Suppressor macrophage (primary cell): ENCODE data around the gene IL11.

Experiments used
- DNase-seq, 4 experiments: peaks; one replicate each; pipeline ENCODE4 v3.0.0-alpha.2; 2020 to 2022

Gene IL11

DNA sequence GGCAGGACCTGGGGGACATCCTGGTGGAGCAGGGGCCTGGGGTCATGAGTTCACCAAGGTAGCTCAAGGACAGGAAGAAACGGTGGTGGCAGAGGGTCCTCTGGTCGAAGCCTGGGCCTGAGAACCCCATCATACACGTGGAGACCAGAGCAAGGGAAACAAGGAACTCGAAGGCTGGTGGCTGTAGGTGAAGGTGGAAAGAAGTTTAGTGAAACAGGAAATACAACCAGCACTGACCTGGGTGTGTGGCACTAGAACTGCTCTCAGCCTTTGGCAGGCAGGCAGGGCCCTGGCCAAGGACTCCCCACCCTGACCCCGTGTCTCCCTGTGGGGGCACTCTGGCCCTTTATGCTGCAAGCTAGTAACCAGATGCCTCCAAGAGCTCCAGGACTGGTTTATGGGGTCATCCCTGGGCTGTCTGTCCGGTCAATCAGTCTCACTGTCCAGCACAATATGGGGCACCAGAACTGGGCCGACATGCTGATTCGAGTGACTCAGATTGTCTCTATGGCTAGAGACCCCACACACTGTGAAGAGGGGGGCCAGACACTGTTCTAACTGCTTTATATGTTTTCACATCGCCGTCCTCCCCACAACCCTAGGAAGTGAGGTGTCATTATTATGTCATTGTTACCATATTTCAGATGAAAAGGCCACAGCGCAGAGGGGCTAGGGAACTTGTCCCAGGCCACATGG, 19.5 kb downstream of the IL11 start:
- no peak for DNase-seq

DNA sequence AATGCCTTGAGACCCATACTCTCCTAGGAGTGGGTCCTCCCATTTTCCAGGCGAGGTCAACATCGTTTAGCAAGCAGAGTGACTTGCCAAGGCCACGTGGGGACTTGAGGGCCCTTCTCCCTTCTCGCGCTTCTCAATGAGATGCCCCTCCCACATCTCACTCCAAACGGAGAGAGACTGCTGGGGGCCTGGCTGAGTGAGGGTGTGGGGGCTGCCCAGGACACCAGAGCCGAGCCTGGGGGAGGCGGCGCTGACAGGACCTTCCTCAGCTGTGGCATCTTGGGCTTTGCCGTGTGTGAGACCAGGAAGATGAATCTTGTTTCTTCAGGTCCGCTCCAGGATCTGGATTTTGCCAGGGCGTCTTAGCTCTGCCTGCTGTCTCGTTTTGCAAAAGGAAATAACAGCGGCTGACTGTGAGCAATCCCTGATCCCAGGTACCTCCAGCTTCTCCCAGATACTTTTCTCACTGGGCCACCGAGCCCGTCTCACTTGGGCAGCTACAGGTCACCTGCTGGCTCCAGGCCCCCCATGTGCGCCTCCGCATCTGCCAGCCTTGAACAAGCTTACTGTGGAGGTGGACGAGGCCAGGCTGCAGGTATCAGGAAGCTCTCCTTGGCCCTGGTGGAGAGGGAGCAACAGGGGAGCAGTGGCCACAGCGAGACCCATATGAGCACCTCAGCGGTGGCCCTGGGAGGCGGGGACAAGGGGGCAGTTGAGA, 21.8 kb downstream of the IL11 start:
- DNase-seq: no peak

DNA sequence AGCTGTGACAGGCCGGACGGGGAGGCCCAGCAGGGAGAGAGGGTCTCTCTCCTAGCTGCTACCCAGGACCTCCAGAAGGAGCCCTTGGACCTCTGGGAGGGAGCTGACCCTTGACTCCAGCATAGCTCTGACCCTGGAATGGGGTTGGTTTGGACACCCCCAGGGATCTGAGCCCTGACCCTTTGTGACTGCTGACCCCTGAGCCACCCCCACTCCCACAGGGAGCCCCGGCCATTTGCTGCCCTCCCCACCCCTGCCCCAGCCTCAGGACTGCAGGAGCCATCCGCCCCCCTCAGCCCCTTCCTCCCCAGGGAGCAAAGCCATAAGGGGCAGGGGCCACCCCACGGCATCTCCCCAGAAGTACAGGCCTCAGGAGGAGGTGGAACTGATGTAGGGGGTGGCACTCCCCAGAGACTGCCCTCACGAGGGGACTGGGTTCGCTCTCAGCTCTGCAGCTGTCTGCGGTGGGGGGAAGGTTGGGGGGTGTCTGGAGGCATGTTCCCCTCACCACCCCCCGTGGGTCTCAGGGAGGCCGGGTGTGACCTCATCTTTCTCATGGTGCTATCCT, 22.7 kb downstream of the IL11 start:
- no peak for DNase-seq

DNA sequence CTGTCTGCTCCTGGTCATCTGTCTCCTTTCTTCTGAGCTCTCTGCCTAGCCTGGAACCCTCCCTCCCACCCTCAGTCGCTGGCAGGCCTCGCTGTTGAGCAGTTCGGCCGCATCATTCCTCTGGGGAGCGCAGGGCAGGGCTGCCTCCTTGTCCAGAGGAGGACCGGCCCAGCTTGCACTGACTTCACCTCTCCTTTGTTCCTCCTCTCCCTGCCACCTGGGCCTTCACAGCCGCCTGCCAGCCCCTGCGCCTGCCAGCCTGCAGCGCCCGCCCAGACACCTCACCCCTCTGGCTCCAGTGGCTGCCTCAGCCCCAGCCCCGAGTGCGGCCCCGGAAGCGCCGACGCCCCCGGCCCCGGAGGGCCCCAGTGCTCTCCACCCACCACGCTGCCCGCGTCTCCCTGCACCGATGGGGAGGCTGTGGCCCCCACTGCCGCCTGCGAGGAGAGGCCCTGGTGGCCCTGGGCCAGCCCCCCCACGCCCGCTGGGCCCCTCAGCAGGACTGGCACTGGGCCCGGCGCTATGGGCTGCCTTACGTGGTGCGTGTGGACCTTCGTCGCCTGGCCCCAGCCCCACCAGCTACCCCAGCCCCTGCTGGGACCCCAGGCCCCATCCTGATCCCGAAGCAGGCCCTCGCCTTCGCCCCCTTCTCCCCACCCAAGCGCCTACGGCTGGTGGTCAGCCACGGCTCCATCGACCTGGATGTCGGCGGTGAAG, 23.4 kb downstream of the IL11 start:
- DNase-seq: no peak

DNA sequence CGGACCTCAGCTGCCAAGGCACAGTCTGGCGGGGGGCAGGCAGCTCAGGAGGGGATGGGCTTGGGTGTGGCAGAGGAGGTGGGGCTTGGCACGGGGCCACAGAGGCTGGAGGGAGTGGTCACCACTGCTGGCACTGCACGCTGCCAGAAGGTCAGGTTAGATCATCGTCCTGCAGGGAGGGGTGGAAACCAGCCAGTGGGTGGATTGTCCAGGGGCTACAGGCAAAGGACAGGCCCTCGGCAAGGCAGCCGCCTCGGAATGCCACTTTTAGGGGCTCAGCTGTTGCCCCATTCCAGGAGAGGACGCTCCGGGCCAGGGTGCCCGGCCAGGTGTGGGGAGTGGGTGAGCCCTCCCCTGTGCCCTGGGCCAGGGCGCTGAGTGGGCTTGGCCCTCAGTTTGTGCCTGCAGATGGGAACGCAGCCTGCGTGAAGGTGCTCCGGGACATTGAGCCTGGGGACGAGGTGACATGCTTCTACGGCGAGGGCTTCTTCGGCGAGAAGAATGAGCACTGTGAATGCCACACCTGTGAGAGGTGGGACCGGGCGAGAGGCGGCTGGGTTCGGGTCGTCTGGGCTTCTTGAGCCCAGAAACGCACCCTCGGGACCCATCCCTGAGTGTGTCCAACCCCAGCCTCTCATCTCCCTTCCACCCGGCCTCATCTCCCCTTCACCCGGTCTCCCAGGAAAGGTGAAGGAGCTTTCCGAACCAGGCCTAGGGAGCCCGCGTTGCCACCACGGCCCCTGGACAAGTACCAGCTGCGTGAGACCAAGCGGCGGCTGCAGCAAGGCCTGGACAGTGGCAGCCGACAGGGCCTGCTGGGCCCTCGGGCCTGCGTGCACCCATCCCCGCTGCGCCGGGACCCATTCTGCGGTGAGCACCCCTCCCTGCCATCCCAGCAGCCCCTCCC, 24.2 kb downstream of the IL11 start:
- no peak for DNase-seq

DNA sequence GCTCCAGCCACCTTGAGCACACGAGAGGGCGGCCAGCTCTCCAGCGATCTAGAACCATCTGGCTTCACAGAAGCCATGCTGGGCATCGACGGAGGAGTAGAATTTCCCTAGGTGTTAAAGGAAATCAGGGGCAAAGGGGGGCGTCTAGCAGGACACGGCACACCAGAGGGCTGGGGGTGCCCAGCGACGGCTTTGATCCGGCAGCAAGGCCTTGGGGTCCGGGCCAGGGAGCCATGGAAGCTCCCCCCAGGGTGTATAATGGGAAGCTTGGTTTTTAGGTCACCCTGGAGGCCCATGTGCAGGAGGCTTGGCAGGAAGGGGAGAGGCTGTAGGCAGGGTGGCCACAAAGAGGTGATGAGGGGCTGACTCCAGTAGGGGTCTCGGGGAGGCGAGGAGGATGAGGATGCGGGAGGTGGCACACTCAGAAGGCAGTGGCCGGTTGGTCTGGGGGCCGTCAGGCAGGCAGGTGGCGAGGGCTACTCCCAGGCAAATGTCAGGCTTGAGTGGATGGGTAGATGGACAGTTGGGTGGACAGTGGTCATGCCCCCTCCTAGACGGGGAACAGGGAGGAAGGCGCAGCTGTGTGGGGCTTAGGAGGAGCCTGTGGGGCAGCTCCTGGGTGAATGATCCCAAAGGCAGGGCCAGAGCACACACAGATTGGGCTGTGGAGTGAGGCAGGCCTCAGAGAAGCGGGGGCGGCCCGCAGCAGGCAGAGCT, 25.0 kb downstream of the IL11 start:
- DNase-seq: no peak

DNA sequence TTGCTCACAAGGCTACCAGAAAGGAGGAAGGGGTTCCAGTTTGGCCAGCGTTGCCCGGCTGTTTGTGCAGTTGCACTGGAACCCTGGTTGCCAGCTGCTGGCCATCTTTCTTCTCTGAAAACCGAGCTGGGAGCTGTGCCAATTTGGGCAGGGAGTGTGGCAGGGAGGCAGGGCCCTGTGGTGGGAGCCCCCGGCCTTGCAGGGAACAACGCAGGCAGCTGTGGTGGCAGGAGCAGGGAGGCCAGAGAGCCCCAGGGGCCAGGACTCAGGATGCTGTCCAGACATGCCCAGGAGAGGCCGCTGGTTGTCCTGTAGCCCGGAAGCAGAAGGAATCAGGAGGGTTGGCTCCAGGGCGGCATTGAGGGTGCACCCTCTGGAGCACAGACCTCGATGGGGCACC, 25.8 kb downstream of the IL11 start:
- DNase-seq: no peak

DNA sequence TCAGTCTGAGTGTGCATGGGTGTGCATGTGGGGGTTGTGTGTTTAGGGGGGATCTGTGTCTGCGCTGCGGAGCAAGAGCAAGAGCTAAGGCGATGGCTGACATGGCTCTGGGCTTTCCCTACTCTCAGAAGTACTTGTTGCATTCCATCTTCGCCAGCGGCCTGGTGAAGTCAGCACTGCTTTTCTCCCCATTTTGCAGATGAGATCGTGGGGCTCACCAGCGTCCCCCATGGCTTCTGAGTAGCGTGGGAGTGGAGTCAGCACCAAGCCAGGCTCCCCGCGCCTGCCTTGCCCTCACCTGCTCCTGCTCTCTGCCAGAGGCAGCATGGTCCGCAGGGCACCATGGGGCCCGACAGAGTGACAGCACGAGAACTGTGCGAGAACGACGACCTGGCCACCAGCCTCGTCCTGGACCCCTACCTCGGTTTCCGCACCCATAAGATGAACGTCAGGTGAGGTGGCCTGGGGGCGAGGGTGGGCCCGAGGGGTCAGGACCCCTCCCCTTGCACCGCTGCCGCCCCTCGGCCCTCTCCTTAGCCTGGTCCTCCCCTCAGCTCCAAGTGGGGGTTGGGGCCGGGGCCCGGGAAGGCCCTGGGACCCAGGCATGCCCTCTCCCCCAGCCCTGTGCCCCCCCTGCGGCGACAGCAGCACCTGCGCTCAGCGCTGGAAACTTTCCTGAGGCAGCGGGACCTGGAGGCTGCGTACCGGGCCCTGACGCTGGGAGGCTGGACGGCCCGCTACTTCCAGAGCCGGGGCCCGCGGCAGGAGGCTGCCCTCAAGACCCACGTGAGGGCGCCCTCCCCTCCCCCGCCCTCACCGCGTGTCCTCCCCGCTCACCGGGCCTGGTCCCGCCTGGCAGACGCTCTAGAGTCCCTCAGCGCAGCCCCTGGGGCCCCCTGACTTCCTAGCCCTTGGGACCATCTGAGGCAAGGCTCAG, 28.4 kb downstream of the IL11 start:
- DNase-seq: no peak

DNA sequence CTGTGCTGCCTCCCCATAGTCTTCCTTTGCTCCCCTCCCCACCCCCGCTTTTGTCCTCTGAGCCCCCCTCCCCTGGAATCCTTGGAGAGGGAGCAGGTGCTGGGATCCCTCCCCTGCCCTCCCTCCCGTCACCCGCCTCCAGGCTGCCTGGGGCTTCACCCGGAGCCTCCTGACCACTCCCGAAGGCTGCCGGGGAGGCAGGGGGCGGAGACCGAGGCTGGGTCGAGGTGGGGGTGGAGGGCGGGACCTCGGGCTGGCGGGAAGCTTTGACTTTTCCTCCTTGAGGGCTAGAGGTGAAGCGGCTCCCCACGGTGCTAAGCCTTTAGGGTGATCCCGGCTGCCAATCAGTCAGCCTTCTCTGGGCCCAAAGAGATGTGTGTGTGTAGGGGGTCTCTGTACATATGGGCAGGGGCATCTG, 29.1 kb downstream of the IL11 start:
- peak; percentile 80 to 93 (median 84) for DNase-seq

DNA sequence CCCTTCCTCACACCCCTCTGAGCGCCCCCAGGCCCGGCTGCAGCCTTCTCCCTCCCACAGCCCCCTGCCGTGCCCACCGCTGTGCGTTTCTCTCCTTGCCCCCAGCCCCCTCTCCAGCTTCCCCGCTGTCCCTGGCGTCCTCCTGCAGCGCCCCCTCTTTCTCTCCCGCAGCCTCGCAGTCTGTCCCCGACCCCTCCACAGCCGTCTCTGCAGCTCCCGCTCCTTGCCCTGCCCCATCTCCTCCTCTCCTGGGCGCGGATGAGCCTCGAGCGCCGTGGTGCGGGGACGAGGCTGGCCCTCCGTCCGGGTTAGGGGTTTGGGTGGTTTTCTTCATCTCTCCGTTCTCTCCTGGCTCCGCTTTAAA, 29.5 kb downstream of the IL11 start:
- DNase-seq: peak in 2 of 4 experiments; percentile 32 to 57

DNA sequence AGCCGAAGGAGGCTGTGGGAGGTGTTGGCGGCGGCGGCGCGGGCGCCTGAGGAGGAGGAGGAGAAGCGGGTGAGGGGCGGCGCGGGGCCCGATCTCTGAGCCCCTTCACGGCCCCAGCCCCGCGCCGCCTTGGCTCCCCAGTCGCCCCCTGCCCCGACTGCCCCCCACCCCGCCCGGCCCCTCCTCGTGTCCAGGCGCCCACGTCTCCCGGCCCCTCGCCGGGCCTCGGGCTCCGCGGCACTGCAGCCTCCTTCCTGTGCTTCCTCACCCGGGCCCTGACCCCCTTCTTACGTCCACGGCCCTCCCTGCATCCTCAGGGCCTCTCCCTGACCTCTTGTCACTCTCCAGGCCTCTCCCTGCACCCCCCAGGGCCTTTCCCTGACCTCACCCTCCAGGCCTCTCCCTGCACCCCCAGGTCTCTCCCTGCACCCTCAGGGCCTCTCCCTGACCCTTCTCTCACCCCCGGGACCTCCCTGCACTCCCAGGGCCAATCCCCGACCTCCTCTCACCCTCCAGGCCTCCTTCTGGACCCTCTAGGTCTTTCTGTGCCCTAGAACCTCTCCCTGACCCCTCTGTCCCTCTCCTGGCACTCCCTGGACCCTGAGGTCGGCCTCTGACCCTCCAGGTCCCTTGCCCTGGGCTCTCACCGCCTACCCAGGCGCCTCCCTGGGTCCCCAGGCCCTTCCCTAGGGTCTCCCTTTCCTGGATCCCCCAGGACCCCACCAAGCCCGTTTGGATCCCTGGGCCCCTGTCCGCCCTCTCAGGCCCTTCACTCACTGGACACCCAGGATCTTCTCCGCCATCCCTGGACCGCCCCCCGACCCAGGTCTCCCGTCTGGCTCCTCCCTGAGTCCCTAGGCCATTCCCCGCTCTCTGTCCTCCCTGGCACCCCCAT, 30.1 kb downstream of the IL11 start:
- peak in 1 of 4 experiments; percentile 51 for DNase-seq

DNA sequence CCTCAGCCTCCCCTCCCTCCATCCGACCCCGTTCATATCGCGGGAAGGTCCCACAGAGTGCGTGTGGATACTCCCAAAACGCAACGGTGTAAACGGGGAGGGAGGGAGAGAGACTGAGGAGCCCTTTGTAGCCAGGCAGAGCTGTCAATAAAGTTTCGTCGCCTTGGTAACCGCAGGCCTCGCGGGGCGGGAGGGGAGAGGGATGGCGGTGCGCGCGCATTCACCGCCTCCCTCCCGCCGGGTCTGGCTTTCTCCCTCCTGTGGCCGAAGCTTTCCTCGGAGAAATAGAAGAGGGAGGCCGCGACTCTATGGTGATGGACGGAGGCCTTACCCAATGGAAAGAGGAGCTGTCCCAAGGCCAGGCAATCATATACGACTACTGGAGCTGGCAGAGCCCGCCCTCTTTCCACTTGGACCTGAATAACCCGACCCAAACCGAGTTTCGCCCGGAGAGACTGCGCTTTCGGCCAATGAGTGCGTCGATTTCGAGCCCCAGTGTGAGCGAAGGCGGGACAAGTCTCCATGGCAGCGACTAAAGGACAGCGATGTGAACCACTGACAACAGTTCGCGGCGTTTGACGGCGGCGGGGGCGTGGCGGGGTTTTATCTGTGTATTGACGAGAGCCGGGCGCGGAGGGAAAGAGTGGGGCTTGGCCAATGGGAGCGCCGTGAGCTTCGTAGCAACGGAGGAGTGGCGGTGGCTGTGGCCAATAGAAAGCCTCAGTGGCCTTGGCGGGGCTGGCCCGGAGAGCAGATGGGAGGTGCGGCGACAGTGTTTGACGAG, 31.0 kb downstream of the IL11 start, which contains the start of gene KMT5C:
Gene KMT5C, plus strand, starts transcription at position 772 of the 784 bp plus-strand sequence. CDS start 2,061 bp downstream, outside the sequence.
- peak; percentile 100 for DNase-seq

DNA sequence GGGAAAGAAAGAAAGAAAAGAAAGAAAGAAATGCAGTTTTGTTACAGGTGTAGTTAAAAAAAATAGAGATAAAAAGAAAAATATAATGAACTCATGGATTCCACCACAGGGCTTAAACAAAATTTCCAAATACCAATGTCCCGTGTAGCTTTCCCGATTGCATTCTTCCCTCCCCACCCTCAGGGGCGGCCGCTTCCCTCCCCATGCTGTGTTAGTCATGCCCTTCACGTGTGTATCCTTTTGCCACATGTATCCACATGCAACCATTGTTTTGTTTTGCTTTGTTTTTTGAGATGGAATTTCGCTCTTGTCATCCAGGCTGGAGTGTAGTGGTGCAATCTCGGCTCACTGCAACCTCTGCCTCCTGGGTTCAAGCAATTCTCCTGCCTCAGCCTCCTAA, 34.2 kb downstream of the IL11 start:
- no peak for DNase-seq

DNA sequence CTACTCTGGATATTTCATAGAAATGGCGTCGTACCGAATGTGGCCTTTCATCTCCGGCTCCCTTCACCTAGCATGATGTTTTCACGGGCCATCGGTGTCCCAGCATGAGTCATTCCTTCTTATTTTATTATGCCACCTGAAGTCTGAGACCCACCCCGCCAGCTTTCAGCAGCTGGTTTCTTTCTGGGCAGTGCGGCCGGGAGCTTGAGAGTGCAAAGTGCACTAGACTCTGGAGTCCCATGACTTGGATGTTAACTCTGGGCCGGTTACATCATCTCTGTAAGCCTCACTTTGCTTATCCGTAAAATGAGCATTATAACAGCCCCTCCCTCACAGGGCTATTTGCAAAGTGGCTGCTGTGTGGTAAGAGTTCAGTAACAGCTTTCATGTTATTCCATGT, 36.4 kb downstream of the IL11 start:
- no peak for DNase-seq

DNA sequence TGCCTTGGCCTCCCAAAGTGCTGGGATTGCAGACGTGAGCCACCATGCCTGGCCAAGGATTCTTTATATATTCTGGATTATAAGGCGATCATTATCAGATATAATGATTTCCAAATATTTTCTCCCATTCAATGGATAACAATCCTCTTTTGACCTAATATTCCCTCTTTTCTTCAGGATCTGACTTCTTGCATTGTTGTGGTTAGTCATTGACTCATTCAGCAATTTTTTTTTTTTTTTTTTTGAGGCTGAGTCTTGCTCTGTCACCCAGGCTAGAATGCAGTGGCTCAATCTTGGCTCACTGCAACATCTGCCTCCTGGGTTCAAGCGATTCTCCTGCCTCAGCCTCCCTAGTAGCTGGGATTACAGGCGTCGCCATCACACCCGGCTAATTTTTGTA, 40.5 kb downstream of the IL11 start:
- DNase-seq: peak in 1 of 4 experiments; percentile 43

DNA sequence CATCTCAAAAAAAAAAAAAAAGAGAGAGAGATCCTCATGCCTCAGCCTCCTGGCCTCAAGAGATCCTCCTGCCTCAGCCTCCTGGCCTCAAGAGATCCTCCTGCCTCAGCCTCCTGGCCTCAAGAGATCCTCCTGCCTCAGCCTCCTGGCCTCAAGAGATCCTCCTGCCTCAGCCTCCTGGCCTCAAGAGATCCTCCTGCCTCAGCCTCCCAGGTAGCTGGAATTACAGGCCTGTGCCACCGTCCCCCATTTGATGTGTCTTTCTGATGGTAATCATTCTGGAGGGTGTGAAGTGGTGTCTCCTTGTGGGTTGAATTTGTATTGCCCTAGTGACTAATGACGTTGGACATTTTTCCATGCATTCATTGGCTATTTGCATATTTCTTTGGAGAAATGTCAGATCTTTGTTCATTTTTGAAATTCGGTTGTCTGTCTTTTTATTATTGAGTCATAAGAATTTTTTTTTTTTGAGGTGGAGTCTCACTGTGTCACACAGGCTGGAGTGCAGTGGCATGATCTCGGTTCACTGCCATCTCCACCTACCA, 41.4 kb downstream of the IL11 start:
- DNase-seq: peak in 2 of 4 experiments; percentile 42 to 58

DNA sequence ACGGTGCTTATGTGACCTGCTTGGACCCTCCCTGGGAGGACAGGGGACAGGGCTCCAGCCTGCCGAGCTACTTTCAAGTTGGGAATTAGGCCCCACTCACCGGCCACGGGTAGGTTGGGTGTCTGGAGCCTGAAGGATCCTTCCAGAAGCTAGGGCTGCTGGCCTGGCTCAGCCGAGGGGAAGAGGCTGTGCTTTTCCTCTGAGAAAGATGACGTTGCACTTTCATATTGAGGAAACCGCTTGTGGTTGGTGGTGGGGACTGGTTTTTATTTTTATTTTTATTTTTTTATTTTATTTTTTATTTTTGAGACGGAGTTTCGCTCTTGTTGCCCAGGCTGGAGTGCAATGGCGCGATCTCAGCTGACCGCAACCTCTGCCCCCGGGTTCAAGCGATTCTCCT, 45.1 kb downstream of the IL11 start, which contains the start of gene TMEM150B:
Gene TMEM150B, minus strand, starts transcription at position 170 of the 400 bp plus-strand sequence. CDS start 4,305 bp downstream, outside the sequence.
- DNase-seq: peak; percentile 56 to 87 (median 80)

DNA sequence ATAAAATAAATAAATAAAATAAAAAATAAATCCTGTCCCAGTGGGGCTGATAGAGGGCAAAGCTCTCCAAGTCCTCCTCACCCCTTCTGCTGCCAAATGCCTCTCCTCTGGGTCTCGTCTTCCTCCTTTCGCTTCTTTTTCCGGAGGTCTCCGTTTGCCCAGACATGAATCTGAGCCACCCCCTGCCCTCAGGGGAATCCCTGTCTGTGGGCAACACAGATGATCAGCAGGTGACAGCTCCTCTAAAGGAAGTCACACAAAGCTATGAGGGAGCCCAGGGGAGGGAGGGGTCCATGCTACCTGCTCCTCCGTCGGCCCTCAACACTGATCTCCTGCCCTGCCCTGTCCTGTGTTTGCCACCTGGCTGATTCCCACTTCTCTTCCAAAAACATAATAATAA, 45.6 kb downstream of the IL11 start:
- DNase-seq: peak in 1 of 4 experiments; percentile 36
